NT2/D1 (cell line): ENCODE measurements around the gene ADGRL3.

Source experiments
- DNase-seq: peaks from one replicate; pipeline ENCODE4 v3.0.0-alpha.2; 2011; ENCODE audit warnings: low read depth, low spot score
- H3K27me3 ChIP-seq: 2 replicates; pipeline ENCODE4 v1.6.0; 2011; ENCODE audit warnings: mild to moderate bottlenecking; ENCODE audit not compliant: insufficient read length, insufficient read depth
- H3K36me3 ChIP-seq: 2 replicates; pipeline ENCODE4 v1.6.1; 2011; ENCODE audit warnings: mild to moderate bottlenecking, low read length, mixed read lengths; ENCODE audit not compliant: insufficient read depth, insufficient read length
- H3K4me1 ChIP-seq: 2 replicates; pipeline ENCODE4 v1.5.1; 2011; ENCODE audit not compliant: insufficient read depth, insufficient read length
- H3K4me3 ChIP-seq: 2 replicates; pipeline ENCODE4 v1.5.1; 2011; ENCODE audit warnings: low read depth; ENCODE audit not compliant: insufficient read length
- H3K9ac ChIP-seq: 2 replicates; pipeline ENCODE4 v1.6.0; 2011; ENCODE audit warnings: low read depth; ENCODE audit not compliant: insufficient read length
- H3K9me3 ChIP-seq: 2 replicates; pipeline ENCODE4 v1.5.1; 2011; ENCODE audit warnings: mild to moderate bottlenecking, low read length; ENCODE audit not compliant: insufficient read depth
- SUZ12 ChIP-seq: IDR thresholded peaks from 2 replicates; pipeline ENCODE4 v1.6.1; 2011; ENCODE audit not compliant: insufficient read length, insufficient read depth; ENCODE audit errors: extremely low read depth
- YY1 ChIP-seq: IDR thresholded peaks from 2 replicates; pipeline ENCODE4 v1.6.1; 2011; ENCODE audit not compliant: insufficient read length, insufficient read depth
- ZNF274 ChIP-seq: IDR thresholded peaks from 2 replicates; pipeline ENCODE4 v1.6.1; 2011; ENCODE audit warnings: mild to moderate bottlenecking, low read depth, low read length

ADGRL3 gene

DNA sequence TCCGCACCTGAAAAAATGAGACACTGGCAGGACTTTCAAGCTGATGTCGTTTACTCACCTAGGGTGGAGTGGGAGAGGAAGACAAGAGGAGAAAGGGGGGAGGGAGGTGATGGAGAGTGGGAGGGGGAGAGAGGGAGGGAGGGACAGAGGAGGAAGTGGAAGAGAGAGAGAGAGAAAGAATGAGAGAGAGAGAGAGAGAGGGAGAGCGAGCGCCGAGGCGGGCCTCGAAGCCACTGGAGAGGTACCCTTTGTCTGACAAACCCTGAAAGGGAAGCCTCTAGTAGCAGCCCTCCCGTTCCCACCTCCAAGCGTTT lies 296 bp upstream of the ADGRL3 start:
- Histone ChIP-seq H3K27me3 (peaks cover 42% of the 10 kb centered on the region), H3K4me3 (peak overlapping the region; percentile 61), H3K9ac (peak overlapping the region; percentile 32), H3K9me3 (no peaks in the 10 kb centered on the region), H3K4me1 (no peaks in the 10 kb centered on the region), H3K36me3 (no peaks in the 10 kb centered on the region)
- no peak for DNase-seq
- TF ChIP-seq YY1: no peak
- TF ChIP-seq SUZ12: no peak
- no peak for TF ChIP-seq ZNF274

DNA sequence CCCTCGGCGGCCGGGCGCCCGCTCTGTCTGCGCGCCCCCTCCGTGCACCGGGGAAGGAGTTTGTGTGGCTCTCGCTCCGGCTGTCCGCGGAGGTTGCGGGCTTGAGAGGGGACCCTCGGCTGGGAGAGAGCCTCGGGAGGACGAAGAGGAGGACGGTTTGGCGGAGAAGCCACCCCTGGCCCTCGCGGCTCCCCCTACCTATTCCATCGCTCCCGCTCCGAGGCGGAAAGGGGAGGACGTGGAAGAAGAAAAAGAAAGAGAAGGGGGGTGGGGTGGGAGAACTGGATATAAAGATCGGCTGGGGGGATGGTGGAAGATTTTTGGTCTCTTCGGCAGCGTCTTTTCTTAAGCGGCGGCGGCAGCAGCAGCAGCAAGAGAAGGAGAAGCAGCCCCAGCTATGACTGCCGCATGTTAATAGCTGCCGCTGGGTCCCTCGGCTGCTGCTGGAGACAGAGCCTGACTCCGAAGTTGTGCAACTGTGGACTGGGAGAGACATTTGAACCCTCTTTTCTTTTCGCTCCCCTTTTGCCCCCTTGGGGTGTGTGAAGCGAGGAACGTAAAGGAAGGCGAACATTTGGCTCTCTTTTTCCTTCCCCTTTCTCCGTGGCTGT lies 895 bp downstream of the ADGRL3 start:
- Histone ChIP-seq H3K36me3 (no peaks in the 10 kb centered on the region), H3K9me3 (no peaks in the 10 kb centered on the region), H3K9ac (peak overlapping the region; percentile 70), H3K4me1 (no peaks in the 10 kb centered on the region), H3K27me3 (peaks cover 42% of the 10 kb centered on the region), H3K4me3 (peak overlapping the region; percentile 61)
- no peak for TF ChIP-seq SUZ12
- TF ChIP-seq YY1: no peak
- no peak for TF ChIP-seq ZNF274
- DNase-seq: no peak

DNA sequence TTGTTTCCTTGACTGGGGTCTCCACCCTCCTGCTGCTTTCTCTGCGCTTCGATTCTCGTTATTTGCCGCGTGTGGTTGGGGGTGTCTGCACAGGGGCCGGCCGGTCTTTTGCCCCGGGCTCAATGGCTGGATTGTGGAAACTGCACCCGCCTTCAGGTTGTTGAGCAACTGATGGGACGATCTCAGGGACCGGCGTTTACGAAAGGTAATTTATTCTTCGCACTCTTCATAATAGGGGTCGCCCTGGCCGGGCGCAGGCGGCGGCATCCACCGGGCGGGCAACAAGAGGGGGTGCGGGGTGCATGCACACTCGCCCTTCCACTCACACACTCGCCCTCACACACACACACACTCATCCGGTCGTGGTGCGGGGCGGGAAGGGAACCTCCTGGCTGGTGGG lies 1.4 kb downstream of the ADGRL3 start:
- no peaks in the 10 kb centered on the region for H3K4me1 ChIP-seq
- H3K9ac ChIP-seq: peak overlapping the region; percentile 70
- H3K4me3 ChIP-seq: peak overlapping the region; percentile 61
- no peak for TF ChIP-seq YY1
- TF ChIP-seq SUZ12: no peak
- no peak for TF ChIP-seq ZNF274
- H3K9me3 ChIP-seq: no peaks in the 10 kb centered on the region
- H3K36me3 ChIP-seq: no peaks in the 10 kb centered on the region
- H3K27me3 ChIP-seq: peaks cover 42% of the 10 kb centered on the region
- no peak for DNase-seq

DNA sequence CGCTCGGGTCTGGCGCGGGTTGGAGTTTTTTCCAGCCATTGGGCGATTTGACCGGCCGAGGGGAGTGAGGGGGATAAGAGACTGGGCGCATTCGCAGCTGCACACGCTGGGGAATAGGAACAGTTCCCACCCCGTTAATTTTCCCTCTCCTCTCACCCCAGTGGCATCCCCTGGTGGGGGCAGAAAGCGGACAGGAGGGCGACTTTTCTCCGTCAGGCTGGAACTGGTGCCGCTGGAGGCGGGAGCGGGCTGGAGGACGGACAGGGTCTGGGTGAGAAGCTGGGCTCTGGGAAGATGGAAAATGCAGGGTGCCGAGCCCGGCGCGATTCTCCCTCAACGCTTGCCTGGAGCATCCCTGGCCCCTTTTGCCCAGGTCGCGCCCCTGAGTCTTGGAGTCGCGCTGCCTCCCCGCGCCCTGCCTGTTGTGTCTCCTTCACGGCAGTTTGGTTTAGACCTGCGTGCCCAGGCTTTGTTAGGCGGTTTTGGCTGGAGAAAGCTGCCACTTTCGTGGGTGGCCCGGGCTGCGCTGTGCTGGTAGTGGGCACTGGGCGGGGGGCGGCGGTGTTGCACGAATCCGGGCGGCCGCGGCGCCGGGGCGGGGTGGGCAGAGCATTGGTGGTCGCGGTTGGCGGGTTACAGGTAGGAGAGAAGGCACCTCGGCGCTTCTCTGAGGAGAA lies 2.0 kb downstream of the ADGRL3 start:
- H3K4me1 ChIP-seq: no peaks in the 10 kb centered on the region
- TF ChIP-seq SUZ12 (no peak), YY1 (no peak), ZNF274 (no peak)
- H3K36me3 ChIP-seq: no peaks in the 10 kb centered on the region
- DNase-seq: no peak
- H3K27me3 ChIP-seq: peaks cover 42% of the 10 kb centered on the region
- peak overlapping the region; percentile 70 for H3K9ac ChIP-seq
- no peaks in the 10 kb centered on the region for H3K9me3 ChIP-seq
- peak overlapping the region; percentile 61 for H3K4me3 ChIP-seq

DNA sequence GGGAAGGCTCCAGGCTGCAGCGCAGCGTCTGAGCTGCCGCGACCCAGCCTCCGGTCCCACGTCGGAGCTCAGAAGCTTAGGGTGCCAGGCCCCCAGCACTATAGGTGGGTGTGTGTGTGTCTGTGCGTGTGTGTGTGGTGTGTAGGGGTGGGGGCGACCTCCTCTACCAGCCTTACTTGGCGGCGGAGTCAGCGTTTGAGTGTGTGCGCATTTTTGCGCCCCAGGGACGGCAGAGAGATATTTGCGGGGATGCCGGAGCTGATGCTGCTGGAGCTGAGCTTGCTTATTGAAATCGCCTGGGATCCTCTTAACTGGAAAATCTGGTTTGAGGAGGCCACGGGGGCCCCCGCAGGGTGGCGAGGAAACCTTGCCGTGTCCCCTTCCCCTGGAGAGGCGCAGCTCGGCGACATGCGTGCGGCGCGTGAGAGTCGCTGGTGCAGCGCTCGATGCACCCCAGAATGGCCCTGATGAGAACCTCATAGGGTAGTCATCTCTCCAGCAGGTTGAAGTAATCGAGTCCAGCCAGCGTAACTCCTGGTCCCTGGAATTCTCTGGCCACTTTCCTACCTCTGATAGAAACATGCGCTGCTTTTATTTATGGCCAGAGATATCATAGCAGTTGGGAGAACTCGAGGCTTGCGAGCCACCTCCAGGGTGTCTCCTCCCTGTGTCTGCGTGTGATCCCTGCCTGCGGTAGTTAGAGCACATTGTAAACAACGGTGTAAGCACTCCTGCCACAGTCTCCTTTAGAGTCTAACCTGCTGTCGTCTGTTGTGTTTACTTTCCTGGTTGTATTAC lies 2.7 kb downstream of the ADGRL3 start:
- Histone ChIP-seq H3K9me3 (no peaks in the 10 kb centered on the region), H3K4me1 (no peaks in the 10 kb centered on the region), H3K4me3 (peak overlapping the region; percentile 53), H3K36me3 (no peaks in the 10 kb centered on the region), H3K27me3 (peaks cover 42% of the 10 kb centered on the region), H3K9ac (peak overlapping the region; percentile 70)
- peak; percentile 90 for TF ChIP-seq SUZ12
- no peak for TF ChIP-seq YY1
- no peak for DNase-seq

DNA sequence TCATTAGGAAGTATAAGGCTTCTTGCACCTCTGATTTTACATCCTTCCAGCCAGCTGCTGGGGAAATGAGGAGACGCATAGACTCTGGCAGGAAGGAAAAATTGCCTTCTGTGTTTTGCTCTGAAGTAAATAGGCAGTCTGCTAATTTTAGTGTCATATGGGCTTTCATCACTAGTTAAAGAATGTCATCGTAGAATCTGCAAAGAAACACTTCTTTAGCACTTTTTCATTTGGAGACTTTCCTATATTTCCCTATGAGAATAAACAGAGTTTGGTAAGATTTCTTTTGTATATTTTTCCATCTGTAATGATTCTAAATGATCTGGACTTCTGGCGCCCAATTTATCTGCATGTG lies 3.3 kb downstream of the ADGRL3 start:
- Histone ChIP-seq H3K9ac (no peak overlapping the region), H3K4me3 (no peak overlapping the region), H3K27me3 (peaks cover 42% of the 10 kb centered on the region), H3K4me1 (no peaks in the 10 kb centered on the region), H3K36me3 (no peaks in the 10 kb centered on the region), H3K9me3 (no peaks in the 10 kb centered on the region)
- no peak for TF ChIP-seq SUZ12
- no peak for DNase-seq

DNA sequence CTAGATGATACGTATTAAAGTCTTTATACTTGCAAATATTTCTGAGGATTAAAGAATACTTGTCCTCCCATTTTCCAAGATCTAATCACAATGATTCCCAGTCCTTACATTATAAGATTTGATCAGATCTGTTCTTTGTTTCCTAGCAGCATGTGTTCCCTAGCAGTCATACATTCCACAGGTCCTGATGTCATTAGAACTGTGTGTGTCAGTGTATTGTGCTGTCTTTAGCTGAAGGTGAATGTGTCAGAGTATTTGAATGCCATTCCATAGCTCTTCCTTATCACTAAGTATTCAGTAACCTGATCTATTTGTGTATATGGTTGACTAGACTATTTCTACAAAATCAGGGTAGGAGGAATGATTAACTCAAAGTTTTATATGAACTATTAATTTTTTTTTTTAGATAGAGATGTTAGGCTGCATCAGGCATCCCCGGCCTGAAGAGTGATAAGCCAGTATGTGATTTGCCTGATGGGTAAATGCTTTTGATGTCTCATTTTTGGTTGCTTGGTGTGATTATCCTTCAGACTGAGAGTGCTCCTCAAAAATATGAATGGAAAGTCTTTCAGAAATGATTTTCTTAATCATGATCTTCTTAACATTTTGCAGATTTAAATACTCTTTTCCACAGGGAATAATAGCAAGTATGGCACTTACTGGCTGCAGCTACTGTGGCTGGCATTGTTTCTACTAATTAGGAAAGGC lies 4.4 kb downstream of the ADGRL3 start:
- Histone ChIP-seq H3K27me3 (peaks cover 33% of the 10 kb centered on the region), H3K9ac (no peak overlapping the region), H3K9me3 (no peaks in the 10 kb centered on the region), H3K4me1 (no peaks in the 10 kb centered on the region), H3K4me3 (no peak overlapping the region), H3K36me3 (no peaks in the 10 kb centered on the region)
- no peak for DNase-seq
- no peak for TF ChIP-seq ZNF274
- no peak for TF ChIP-seq YY1
- no peak for TF ChIP-seq SUZ12
